ENCODE measurements around the gene ADCY2. TPM values are rescaled to one million over a fixed set of nuclear protein-coding genes. Genes with fewer than 3 reads are reported as not detected.
A peak's percentile ranks its signal among the peaks of the same experiment; 100 is the strongest.

ADCY2 gene
- total RNA-seq, 1 donor from 2014 or later, result 0.40 TPM

GRCh38 chr5:7779019-7780005 lies 383.4 kb downstream of the ADCY2 start:
- no peak for ATAC-seq (ENCODE audit: poor library complexity)
- DNase-seq, result no peak
- intact Hi-C loops (cut with DNase I), result no loop called here

DNA sequence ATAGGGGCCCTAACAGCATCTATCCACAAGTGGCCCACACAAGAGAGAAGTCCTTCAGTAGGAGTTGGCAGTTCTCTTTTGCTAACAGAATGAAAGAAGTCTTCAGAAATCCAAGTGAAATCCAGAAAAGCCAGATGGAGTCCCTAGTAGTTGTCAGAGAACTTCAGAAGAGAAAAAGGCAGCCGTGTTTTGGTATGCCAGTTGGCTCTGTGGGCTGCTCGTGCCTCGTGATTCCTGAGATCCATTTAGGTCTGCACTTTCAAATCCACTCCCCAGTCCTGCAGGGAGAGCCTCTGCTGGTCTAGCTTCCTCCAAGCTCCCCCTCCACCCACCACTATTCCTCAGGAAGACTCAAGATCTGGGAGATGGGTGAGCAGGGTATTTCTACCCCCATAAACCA lies 386.0 kb downstream of the ADCY2 start:
- ATAC-seq (ENCODE audit: poor library complexity), result no peak
- intact Hi-C loops (cut with DNase I), result no loop called here

DNA sequence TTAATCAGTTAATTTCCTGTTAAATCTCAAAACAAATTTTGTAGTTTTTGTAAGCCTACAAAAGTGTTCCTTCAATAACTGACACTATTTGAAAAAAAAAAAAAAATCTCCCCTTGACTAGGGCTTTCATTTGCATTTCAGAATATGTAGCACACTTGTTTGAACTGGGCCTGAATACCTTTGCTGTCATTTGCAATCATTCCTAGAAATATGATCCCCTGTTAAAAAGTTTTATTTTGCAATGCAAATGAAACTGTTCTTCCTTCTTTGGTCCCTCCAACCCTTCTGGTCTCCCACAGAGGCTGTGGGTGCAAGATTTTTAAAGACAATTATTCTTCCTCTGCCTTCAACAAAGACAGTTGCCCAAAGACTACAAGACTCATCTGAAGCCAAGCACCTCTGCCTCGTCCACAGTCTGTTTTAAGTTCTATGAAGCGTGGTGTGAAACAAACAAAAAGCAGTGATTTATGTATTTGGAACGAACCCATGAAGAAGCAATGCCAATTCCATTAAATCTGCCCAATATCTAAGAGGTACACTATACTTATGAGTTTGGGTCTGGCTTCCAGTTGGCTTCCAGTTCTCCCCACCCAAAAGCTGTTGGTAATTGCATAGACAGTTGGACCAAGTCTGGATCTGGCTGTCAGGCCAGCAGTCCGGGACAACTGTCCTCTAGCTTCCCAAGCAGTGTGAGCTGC lies 388.9 kb downstream of the ADCY2 start:
- intact Hi-C loops (cut with DNase I), result no loop called here
- ATAC-seq (ENCODE audit: poor library complexity) (no peak), DNase-seq (no peak)

More for the DNA sequence above, 386.0 kb downstream of the ADCY2 start:
- DNase-seq, result no peak

- ATAC-seq (ENCODE audit: poor library complexity), result no peak
- intact Hi-C loops (cut with DNase I), result no loop called here
- no peak for DNase-seq
Measured at GRCh38 chr5:7787770-7788169, 391.8 kb downstream of the ADCY2 start.

DNA sequence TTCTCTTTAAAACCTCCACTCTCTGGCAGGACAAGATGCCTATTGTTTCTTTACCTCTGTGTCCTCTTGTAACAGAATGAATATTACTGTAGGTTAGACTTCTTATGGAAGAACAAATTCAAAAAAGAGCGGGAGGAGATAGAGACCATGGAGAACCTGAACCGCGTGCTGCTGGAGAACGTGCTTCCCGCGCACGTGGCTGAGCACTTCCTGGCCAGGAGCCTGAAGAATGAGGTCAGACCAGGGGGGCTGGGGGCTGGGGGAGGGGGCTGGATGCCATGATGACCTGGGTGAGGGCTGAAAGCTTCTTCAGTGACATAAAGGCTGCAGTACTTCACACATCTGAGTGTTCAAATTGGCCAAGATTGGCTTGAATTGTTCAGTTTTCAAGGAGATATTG lies 393.6 kb downstream of the ADCY2 start:
- intact Hi-C loops (cut with DNase I), result no loop called here
- no peak for DNase-seq
- ATAC-seq (ENCODE audit: poor library complexity), result no peak

- ATAC-seq (ENCODE audit: poor library complexity) (no peak), DNase-seq (no peak)
- intact Hi-C loops (cut with DNase I), result no loop called here
Measured at GRCh38 chr5:7793895-7794294, 398.0 kb downstream of the ADCY2 start.

DNA sequence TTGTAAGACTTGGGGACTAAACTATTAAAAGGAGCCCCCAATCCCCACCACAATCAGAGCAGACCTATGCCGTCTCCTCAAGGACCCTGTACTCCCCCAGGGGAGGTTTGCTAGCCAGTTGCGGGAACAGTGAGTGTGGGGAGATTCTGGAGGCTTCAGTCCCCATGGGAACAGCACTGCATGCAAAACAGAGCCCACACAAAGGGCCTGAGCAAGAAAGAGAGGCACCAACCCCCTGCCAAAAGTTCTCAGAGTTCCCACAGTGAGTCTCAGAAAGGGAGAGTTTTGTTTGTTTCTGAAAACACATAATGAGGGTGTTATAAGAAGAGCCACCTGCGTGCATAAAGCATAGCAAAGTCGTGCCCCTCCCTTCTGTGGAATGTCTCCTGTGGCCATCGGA lies 398.4 kb downstream of the ADCY2 start:
- intact Hi-C loops (cut with DNase I), result no loop called here

GRCh38 chr5:7794823-7795222 lies 398.9 kb downstream of the ADCY2 start:
- ATAC-seq (ENCODE audit: poor library complexity), result no peak
- DNase-seq, result no peak
- intact Hi-C loops (cut with DNase I), result no loop called here

More for the DNA sequence above, 398.4 kb downstream of the ADCY2 start:
- ATAC-seq (ENCODE audit: poor library complexity), result no peak
- DNase-seq, result no peak

GRCh38 chr5:7795306-7795705 lies 399.4 kb downstream of the ADCY2 start:
- no peak for ATAC-seq (ENCODE audit: poor library complexity)
- no peak for DNase-seq
- intact Hi-C loops (cut with DNase I), result no loop called here

DNA sequence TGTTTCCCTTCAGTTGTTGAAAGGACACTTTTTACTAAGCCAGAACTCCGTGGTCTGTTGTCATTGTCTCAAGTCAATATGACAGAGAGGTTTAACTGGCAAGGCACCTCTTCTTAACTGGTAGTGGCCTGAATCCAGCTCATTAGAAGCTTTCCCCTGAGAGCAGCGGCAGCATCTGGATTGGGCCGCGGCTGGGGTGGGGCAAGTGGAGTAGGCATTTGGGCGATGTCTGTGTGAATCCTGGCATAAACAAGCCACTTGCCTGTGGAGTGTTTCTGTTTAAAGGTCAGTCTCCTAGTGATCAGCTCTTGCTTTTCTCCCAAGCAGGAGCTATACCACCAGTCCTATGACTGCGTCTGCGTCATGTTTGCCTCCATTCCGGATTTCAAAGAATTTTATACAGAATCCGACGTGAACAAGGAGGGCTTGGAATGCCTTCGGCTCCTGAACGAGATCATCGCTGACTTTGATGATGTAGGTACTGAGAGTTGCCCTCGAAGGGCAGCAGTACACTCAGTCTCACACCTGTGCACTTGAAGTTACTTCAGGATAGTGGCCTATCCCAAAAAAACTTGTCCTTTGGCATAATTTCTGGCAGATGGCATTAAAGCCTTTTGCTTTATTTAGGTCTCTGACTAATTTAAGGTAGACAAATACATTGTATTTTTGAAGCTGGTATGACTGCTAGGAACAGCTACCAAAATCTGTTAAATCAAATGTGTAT lies 406.1 kb downstream of the ADCY2 start:
- DNase-seq (no peak), ATAC-seq (ENCODE audit: poor library complexity) (no peak)
- intact Hi-C loops (cut with DNase I), result no loop called here

- intact Hi-C loops (cut with DNase I), result no loop called here
- DNase-seq (no peak), ATAC-seq (ENCODE audit: poor library complexity) (no peak)
Measured at GRCh38 chr5:7802855-7803254, 406.9 kb downstream of the ADCY2 start.

GRCh38 chr5:7803937-7804336 lies 408.0 kb downstream of the ADCY2 start:
- intact Hi-C loops (cut with DNase I), result no loop called here
- no peak for ATAC-seq (ENCODE audit: poor library complexity)

GRCh38 chr5:7805379-7805778 lies 409.4 kb downstream of the ADCY2 start:
- intact Hi-C loops (cut with DNase I), result no loop called here
- no peak for DNase-seq
- no peak for ATAC-seq (ENCODE audit: poor library complexity)

More at GRCh38 chr5:7803937-7804336, 408.0 kb downstream of the ADCY2 start:
- no peak for DNase-seq

DNA sequence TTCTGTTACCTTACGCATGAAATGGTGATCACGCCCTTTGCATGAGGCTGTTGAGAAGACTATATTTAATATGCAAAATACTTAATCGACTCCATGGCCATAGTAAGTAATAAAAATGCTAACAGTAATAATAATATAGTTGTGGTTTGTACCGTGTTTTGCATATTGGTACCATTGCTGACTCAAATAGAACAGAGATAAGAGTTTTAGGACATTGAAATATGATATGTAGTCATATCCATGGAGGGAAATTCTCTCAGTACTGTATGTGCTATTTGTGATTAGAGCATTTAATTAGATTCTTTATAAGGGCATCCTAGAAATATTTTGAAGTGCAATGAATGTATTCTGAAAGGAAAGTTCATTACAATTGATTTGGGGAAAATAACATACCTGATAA lies 413.1 kb downstream of the ADCY2 start:
- intact Hi-C loops (cut with DNase I), result no loop called here
- ATAC-seq (ENCODE audit: poor library complexity), result no peak
- no peak for DNase-seq

GRCh38 chr5:7811715-7812114 lies 415.8 kb downstream of the ADCY2 start:
- intact Hi-C loops (cut with DNase I), result no loop called here
- no peak for ATAC-seq (ENCODE audit: poor library complexity)
- no peak for DNase-seq

DNA sequence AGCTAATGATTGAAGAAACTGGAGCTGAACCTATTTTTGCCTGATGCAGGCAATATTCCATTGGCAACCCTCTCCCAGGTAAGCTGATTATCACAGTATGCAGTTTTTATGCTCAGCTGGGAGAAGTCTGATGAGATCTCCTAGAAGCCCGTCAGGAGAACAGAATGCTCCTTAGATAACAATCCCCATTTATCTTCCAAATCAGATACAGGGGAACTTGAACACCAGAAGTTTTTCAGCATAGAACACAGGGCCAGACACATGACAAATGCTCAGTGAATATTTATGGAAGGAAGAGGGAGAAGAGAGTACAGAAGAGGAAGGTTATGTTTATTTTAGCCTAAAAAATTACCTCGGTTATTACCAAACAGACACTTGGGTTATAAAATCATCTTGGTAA lies 417.1 kb downstream of the ADCY2 start:
- ATAC-seq (ENCODE audit: poor library complexity) (no peak), DNase-seq (no peak)
- intact Hi-C loops (cut with DNase I), result no loop called here

DNA sequence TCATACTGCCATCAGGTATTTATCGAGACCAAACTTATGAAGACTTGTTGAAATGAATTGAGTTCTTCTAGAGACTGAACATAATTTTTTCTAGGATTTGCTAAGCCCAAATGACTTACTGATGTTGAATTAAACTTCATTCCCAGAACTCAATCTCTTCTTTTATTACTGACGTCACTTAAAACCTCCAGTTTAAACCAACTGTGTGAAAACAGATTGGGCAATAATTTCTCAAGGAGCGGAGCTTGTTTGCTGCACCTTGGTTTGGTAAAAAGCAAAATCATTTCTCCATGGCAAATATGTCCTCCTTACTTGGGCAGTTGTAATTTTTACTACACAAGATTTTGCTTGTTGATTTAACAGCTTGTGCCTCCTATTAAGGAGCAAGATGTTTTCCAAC lies 417.6 kb downstream of the ADCY2 start:
- intact Hi-C loops (cut with DNase I), result no loop called here
- ATAC-seq (ENCODE audit: poor library complexity) (no peak), DNase-seq (no peak)

- DNase-seq (no peak), ATAC-seq (ENCODE audit: poor library complexity) (no peak)
- intact Hi-C loops (cut with DNase I), result no loop called here
Measured at GRCh38 chr5:7814816-7815215, 418.9 kb downstream of the ADCY2 start.

- intact Hi-C loops (cut with DNase I), result no loop called here
- DNase-seq, result peak; percentile 89
- ATAC-seq (ENCODE audit: poor library complexity), result peak; percentile 92
Measured at GRCh38 chr5:7815892-7816534, 420.1 kb downstream of the ADCY2 start.
